ENCODE data around the gene SDK1.

SDK1 gene

GRCh38 chr7:3464900-3465622, 164.0 kb downstream of the SDK1 start:
- TF ChIP-seq CTCF (IDR thresholded peaks at IDR 0.05): no peak
- no peak overlapping the region for H3K27ac ChIP-seq

GRCh38 chr7:3466261-3466660, 165.2 kb downstream of the SDK1 start:
- TF ChIP-seq CTCF (IDR thresholded peaks at IDR 0.05): no peak
- Histone ChIP-seq H3K27ac (no peak overlapping the region), H3K4me3 (no peak overlapping the region)
- DNase-seq (ENCODE audit: low spot score): no peak

More at GRCh38 chr7:3464900-3465622, 164.0 kb downstream of the SDK1 start:
- DNase-seq (ENCODE audit: low spot score): no peak
- no peak overlapping the region for H3K4me3 ChIP-seq

- no peak for TF ChIP-seq CTCF (IDR thresholded peaks at IDR 0.05)
- Histone ChIP-seq H3K4me3 (no peak overlapping the region), H3K27ac (no peak overlapping the region)
- DNase-seq (ENCODE audit: low spot score): no peak
Measured at GRCh38 chr7:3469641-3470040, 168.6 kb downstream of the SDK1 start.

GRCh38 chr7:3480197-3480596, 179.1 kb downstream of the SDK1 start:
- Histone ChIP-seq H3K27ac (no peak overlapping the region), H3K4me3 (no peak overlapping the region)
- DNase-seq (ENCODE audit: low spot score): no peak
- no peak for TF ChIP-seq CTCF (IDR thresholded peaks at IDR 0.05)

GRCh38 chr7:3481435-3481834, 180.4 kb downstream of the SDK1 start:
- Histone ChIP-seq H3K27ac (no peak overlapping the region), H3K4me3 (no peak overlapping the region)
- DNase-seq (ENCODE audit: low spot score): no peak
- no peak for TF ChIP-seq CTCF (IDR thresholded peaks at IDR 0.05)

- no peak for TF ChIP-seq CTCF (IDR thresholded peaks at IDR 0.05)
- H3K27ac ChIP-seq: no peak overlapping the region
- no peak for DNase-seq (ENCODE audit: low spot score)
Measured at GRCh38 chr7:3482147-3482921, 181.3 kb downstream of the SDK1 start.

GRCh38 chr7:3486841-3487240, 185.8 kb downstream of the SDK1 start:
- no peak for DNase-seq (ENCODE audit: low spot score)
- Histone ChIP-seq H3K4me3 (no peak overlapping the region), H3K27ac (no peak overlapping the region)
- no peak for TF ChIP-seq CTCF (IDR thresholded peaks at IDR 0.05)

More at GRCh38 chr7:3482147-3482921, 181.3 kb downstream of the SDK1 start:
- no peak overlapping the region for H3K4me3 ChIP-seq
